Left lung (tissue), 10 donors: ENCODE data around the gene SYF2. TPM values are rescaled to one million over a fixed set of nuclear protein-coding genes. Genes with fewer than 3 reads are reported as not detected.

Source experiments
- ATAC-seq: fragments of 200-7000 bp; cut with Tn5 transposase; one replicate; pipeline ENCODE4 v1.9.1; 2020; ENCODE audit warnings: moderate library complexity
- DNase-seq, 4 donors: peaks; one replicate each; pipeline ENCODE4 v3.0.0-alpha.2; 2013 to 2020
- H3K27ac ChIP-seq, 2 donors: fragments of 200-600 bp; sonication (generic) in 1 of 2; one replicate each; pipeline versions ENCODE4 v1.5.0 to v1.8.0; 2020 to 2021
- H3K27me3 ChIP-seq, 2 donors: fragments of 200-600 bp; sonication (generic) in 1 of 2; one replicate each; pipeline versions ENCODE4 v1.5.0 to v1.8.0; 2020 to 2021
- H3K36me3 ChIP-seq, 2 donors: fragments of 200-600 bp; sonication (generic) in 1 of 2; one replicate each; pipeline versions ENCODE4 v1.5.0 to v1.8.0; 2020 to 2021
- H3K4me1 ChIP-seq, 2 donors: fragments of 200-600 bp; one replicate each; pipeline ENCODE4 v1.8.0; 2021
- H3K4me3 ChIP-seq, 2 donors: fragments of 200-600 bp; sonication (generic) in 1 of 2; one replicate each; pipeline versions ENCODE4 v1.5.0 to v1.8.0; 2020 to 2021; ENCODE audit warnings: mild to moderate bottlenecking in 1 of 2
- H3K9me3 ChIP-seq, 2 donors: fragments of 200-600 bp; sonication (generic) in 1 of 2; one replicate each; pipeline versions ENCODE4 v1.5.0 to v1.8.0; 2020 to 2021
- intact Hi-C, 2 donors: fragments of 100-400 bp; cut with DNase I; formaldehyde crosslinking; loops; one replicate each; pipeline versions ENCODE4 v1.11.2 to v1.14.2; 2022
- polyA plus RNA-seq, 6 donors: library from polyadenylated mRNA; unstranded; fragments of 120-200 nt; gene quantifications; one replicate each; pipeline ENCODE4 v1.2.1, GENCODE V29; 2013; ENCODE audit not compliant: insufficient read length in 6 of 6
- total RNA-seq, 2 donors: library from RNA; stranded (reverse); fragmentation: NEBNext Ultra II Directional; extraction: Animal tissue kit (Norgen Biotek cat#: 25700); gene quantifications; one replicate each; pipeline ENCODE4 v1.2.1, GENCODE V29; 2021
- TF ChIP-seq, protein P1 (sequence below), 2 donors: fragments of 200-600 bp; sonication (generic) in 1 of 2; IDR thresholded peaks; one replicate each; pipeline versions ENCODE4 v1.5.0 to v1.8.0; 2021; ENCODE audit warnings: antibody characterized with exemption in 2 of 2
- donor health status: DM: no; HTN: yes; CAD: no.
- donor health status: DM: no; HTN: no; CAD: no.

Gene SYF2
- total and polyA plus RNA-seq, 8 donors: 29.1 to 98.2 (median 78.1) TPM

DNA sequence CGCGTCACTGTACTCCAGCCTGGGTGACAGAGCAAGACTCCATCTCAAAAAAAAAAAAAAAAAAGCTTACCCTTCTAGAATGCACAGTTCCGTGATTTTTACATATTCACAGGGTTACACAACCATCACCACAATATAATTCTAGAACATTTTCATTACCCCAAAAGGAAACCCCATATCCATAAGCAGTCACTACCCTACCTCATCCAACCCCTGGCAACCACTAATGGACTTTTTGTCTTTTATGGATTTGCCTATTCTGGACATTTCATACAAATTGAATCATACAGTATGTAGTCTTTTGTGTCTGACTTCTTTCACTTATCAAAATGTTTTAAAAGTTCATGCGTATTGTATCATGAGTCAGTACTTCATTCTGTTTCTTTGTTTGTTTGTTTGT, 22.8 kb downstream of the SYF2 start:
- no peak overlapping the region for H3K4me3 ChIP-seq
- no peaks in the 10 kb centered on the region for H3K9me3 ChIP-seq
- ATAC-seq: no peak
- peaks cover 0 to 10% of the 10 kb centered on the region in 2 donors for H3K27me3 ChIP-seq
- no peaks in the 10 kb centered on the region for H3K36me3 ChIP-seq
- TF ChIP-seq, protein P1, sequence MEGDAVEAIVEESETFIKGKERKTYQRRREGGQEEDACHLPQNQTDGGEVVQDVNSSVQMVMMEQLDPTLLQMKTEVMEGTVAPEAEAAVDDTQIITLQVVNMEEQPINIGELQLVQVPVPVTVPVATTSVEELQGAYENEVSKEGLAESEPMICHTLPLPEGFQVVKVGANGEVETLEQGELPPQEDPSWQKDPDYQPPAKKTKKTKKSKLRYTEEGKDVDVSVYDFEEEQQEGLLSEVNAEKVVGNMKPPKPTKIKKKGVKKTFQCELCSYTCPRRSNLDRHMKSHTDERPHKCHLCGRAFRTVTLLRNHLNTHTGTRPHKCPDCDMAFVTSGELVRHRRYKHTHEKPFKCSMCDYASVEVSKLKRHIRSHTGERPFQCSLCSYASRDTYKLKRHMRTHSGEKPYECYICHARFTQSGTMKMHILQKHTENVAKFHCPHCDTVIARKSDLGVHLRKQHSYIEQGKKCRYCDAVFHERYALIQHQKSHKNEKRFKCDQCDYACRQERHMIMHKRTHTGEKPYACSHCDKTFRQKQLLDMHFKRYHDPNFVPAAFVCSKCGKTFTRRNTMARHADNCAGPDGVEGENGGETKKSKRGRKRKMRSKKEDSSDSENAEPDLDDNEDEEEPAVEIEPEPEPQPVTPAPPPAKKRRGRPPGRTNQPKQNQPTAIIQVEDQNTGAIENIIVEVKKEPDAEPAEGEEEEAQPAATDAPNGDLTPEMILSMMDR (IDR thresholded peaks at IDR 0.05): no peak
- no peak for DNase-seq
- no peaks in the 10 kb centered on the region for H3K4me1 ChIP-seq
- intact Hi-C loops: no loop called here
- no peak overlapping the region for H3K27ac ChIP-seq

DNA sequence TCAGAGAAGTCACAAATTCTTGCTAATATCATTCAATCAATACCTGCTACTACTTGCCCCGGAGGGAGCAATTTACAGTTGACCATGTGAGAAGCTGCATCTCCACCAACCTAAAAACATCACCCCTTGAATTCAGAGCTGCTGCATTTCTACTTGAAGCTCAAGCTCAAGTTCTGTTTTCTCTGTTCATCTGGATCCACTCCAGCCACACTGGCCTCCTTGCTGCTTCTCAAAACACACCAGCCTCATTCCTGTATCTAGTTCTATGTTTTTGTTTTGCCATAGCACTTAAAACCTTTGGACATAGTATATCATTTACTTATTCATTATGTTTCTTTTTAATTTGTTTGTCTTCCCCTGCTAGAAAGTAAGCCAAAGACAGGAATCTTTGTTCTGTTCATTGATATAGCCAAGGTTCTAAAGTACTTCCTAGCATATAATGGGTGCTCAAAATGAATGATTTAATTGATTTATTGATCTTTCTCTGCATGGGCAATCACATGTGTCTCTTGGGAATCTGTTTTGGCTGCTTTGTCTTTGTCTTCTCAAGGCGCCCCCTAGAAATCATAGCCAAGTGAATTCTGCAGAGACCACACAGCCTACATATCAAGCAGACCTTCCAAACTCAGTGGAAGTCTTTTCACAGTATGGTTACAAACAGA, 23.6 kb downstream of the SYF2 start:
- intact Hi-C loops: no loop called here
- DNase-seq: no peak

DNA sequence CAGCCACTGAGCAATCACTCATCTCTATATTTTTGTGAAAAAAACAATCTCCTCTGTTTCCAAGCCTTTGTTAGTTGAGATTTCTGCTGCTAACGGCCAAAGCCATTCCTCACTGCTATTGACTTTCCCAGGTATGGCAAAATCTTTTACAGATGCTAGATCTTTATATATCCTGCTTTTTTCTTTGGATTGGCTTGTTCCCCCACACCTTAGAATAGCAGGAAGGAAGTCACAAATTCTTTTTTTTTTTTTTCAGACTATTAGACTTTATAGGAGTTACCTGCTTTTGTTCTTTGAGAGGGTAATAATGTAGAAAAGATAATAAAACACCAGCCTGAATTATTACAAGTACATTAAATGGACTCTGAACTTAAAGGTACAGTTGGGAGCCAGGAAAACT, 24.2 kb downstream of the SYF2 start:
- H3K27ac ChIP-seq: no peak overlapping the region
- no peaks in the 10 kb centered on the region for H3K4me1 ChIP-seq
- TF ChIP-seq, protein P1 (IDR thresholded peaks at IDR 0.05): no peak
- intact Hi-C loops: no loop called here
- ATAC-seq (no peak), DNase-seq (no peak)
- H3K9me3 ChIP-seq: no peaks in the 10 kb centered on the region
- no peaks in the 10 kb centered on the region for H3K36me3 ChIP-seq
- H3K27me3 ChIP-seq: peaks cover 0 to 10% of the 10 kb centered on the region in 2 donors
- H3K4me3 ChIP-seq: no peak overlapping the region

More for the DNA sequence above, 23.6 kb downstream of the SYF2 start:
- TF ChIP-seq, protein P1 (IDR thresholded peaks at IDR 0.05): no peak
- no peak for ATAC-seq
- H3K27ac ChIP-seq: no peak overlapping the region
- H3K4me1 ChIP-seq: no peaks in the 10 kb centered on the region
- no peaks in the 10 kb centered on the region for H3K9me3 ChIP-seq
- peaks cover 0 to 10% of the 10 kb centered on the region in 2 donors for H3K27me3 ChIP-seq
- no peak overlapping the region for H3K4me3 ChIP-seq
- no peaks in the 10 kb centered on the region for H3K36me3 ChIP-seq

DNA sequence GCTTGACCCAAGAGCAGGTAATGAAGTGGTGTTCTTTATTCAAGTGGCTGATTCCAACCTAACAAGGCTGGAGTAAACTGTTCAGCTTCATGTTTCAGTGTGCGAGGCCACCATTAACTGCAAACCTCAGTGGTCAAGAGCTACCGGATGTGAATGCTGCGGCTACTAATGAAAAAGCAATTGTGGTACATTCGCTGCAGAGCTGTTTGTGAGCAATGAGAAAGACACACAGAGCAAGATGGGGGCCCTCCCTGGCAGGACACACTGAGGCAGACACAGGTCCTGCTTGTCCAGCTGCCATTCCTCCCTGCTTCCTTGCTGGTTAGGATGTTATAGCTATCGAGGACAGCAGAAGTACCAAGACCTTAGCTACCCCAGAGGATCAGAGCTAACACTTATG, 26.1 kb downstream of the SYF2 start:
- intact Hi-C loops: no loop called here
- Histone ChIP-seq H3K4me1 (no peaks in the 10 kb centered on the region), H3K9me3 (no peaks in the 10 kb centered on the region), H3K27me3 (peaks cover 0 to 9% of the 10 kb centered on the region in 2 donors), H3K4me3 (no peak overlapping the region), H3K27ac (no peak overlapping the region), H3K36me3 (no peaks in the 10 kb centered on the region)
- TF ChIP-seq, protein P1 (IDR thresholded peaks at IDR 0.05): no peak
- ATAC-seq (no peak), DNase-seq (peak in 1 of 4 donors; percentile 28)

DNA sequence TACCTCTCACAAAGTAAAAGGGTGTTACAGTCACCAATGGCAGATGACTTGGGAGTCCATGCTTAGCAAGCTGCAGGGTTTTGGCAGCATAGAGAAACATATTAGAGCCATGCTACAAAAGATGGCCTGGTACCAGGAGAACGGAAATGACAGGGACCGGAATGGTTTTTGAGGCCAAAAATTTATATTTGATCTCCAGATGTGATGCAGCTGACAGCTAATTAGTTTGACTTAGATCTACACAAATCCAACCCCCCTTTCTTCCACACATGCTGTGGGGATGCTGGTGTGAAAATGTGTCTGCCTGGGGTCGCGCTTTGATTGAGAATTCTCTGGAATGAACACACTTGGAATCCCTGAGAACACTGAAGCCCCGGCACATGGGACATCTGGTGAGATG, 26.5 kb downstream of the SYF2 start:
- Histone ChIP-seq H3K4me1 (no peaks in the 10 kb centered on the region), H3K9me3 (no peaks in the 10 kb centered on the region), H3K36me3 (no peaks in the 10 kb centered on the region), H3K27me3 (peaks cover 0 to 5% of the 10 kb centered on the region in 2 donors), H3K4me3 (no peak overlapping the region), H3K27ac (no peak overlapping the region)
- intact Hi-C loops: no loop called here
- ATAC-seq: no peak
- peak in 2 of 4 donors; percentile 24 to 25 for DNase-seq
- TF ChIP-seq, protein P1 (IDR thresholded peaks at IDR 0.05): no peak
